GM19328 (cell line): ENCODE measurements around the gene CHSY1.

Experiments
- ATAC-seq: cut with Tn5 transposase; IDR thresholded peaks from one replicate; pipeline ENCODE4 v1.9.1; 2021; ENCODE audit warnings: mild to moderate bottlenecking, moderate library complexity; ENCODE audit not compliant: unreplicated experiment

CHSY1 gene

DNA sequence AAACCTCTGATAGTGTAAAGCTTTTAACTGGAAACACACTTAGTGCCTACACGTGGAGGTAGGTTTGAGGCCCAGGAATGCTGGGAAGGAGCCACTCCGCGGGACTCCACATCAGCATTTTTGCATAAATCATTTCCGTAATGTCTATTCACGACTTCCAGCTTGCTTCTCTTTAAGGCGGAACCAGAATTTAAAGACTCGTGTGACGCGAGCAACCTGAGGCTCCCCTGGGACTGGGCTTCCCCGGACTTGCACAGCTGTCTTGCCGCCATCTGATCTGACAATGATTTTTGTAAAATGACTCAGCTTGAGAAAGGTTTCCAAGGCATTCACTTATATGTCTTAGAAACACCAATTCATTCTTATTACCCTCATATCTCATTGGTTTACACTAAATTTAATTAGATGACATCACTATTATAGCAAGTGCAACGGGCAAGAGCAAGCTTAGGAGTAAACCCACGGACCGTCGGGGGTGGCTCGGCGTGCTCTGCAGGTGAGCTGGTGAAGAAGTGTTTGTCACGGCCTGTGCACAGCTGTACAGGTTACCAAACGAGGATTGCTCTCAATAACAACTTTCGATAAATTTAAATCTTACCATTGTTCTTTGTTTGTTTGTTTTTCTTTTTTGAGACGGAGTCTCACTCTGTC, 95.2 kb downstream of the CHSY1 start:
- peak; percentile 79 for ATAC-seq

DNA sequence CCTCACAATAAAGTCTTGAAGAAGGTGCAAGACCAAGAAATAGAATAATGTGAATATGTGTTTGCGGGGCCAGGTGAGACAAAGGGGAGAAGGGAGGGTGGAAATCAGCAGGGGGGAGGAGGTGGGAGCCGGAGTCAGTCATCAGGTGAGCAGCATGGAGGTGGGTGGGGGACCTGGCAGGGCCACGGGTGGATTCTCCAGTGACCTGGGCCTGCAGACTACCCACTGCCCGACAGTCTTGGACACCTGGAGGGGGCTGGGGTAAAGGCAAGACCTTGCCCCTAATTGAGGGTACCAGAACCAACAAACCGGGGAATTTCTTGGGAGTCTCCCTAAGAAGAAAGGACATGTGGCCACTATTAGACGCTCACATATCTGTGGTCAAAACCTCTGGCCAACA, 95.8 kb downstream of the CHSY1 start:
- no peak for ATAC-seq

DNA sequence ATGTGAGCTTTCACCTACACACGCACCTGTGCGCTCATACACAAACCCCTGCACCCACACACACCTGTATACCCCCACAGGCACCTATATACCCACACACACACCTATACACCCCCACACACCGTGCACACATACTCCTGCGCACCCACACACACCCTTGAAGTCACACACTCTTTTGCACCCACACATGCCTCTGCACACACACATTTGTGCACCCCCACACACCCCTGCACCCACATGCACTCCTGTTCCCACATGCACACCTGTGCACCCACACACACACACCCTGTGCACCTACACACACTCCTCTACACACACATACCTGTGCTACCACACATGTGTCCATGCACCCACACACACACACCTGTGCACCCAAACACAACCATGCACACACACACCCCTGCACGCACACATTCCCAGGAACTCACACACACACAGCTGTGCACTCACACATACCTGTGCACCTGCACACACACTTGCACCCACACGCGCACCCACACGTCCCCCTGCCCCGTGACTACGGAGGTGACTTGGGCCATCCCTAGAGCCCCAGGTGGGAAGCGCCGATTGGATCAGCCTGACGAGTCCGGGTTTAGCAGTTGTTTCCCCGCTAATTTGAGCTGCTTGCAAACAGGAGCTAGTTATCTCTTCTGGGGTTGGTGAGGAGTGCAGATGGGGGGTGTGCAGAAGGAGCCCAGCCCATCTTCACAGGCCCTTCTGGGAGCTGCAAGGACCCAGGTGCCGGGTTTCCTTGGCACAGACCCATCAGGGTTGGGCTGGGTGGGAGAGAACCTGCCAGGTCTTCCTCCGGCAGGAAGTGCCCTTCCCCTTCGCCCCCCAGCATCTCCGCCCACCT, 97.8 kb downstream of the CHSY1 start:
- ATAC-seq, result no peak

DNA sequence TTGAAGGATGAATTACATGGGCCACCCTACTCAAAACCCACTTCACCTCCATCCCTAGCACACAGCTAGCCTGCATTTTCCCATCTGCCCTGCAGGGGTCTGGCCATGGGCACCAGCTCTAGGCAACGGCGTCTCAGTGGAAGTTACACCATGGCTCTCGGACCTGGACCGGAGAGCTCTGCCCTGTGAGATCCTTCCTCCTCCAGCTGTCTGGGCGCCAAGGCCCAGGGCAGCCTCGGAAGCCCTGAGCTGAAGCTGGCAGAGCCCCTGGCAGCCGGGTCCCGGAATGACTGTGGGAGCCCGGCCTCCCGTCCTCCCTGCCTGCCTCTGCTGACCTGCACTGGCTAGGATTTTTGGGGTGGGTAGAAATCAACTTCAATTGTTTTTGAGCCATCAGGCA, 98.9 kb downstream of the CHSY1 start:
- ATAC-seq, result no peak

DNA sequence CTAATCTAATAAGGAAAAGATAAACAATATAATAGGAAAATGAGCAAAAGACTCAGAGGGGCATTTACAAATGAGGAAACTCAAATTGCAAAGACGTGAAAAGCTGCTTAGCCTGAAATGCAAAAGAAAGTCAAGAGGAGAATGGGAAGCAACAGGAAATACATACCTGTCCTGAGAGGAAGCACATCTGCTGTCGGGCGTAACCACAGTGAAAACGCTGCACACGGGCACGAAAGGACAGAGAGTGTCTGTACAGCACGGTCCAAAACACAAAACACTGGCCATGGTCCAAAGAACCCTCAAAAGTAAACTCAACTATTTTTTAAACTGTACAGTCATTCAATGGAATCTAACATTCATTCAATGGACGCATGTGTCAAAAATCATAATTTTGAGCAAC, 100.6 kb downstream of the CHSY1 start:
- ATAC-seq, result no peak

DNA sequence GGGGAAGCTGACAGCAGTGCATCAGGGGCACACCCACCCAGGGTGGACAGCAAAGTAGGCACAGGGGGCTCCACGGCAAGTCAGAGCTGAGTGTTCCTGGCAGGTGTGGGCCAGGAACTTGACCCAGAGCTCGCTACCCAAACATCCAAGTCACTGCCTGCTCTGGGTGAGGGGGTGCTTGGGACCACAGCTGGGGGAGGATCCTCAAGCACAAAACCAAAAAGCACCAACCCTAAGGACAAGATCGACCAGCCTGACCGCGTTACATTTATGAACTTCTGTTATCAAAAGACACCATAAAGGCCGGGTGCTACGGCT, 101.2 kb downstream of the CHSY1 start:
- no peak for ATAC-seq

DNA sequence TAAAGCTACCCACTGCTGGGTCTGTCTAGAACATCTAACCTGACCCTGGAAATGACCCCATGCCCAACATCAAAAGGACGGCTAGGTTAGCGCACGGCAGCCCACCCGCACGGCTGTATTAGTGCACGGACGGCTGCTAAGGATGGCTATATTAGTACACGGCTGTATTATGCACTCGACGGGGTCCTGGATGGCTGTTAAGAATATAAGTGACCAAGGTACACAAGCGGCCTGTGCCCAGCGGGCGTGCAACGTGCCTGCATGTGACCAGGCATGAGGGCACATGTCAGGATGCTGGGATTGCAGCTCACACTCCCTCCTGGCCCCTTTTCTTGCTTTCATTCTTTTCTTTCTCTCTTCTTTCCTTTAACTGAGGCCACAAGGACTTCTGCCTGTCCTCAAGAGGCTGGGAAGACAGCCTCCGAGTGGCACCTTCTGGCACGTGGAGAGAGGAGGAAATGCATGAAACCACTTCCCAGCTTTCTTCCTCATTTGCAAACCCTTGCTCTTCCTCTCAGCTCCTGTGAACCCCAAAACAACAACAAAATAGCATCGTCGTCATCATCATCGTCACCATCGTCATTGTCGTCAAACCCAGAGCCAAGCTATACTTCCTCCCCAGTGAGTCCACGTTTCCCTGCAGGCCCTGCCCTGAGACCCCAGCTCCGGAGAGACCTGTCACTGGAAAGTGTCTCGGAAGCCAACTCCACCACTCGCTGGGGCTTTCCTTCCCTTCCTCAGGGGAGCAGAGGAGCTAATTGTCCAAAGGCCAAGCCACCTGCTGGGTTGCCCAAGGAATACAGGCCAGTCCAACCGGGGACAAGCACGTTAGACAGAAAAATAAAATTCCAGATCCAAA, 101.8 kb downstream of the CHSY1 start:
- no peak for ATAC-seq

DNA sequence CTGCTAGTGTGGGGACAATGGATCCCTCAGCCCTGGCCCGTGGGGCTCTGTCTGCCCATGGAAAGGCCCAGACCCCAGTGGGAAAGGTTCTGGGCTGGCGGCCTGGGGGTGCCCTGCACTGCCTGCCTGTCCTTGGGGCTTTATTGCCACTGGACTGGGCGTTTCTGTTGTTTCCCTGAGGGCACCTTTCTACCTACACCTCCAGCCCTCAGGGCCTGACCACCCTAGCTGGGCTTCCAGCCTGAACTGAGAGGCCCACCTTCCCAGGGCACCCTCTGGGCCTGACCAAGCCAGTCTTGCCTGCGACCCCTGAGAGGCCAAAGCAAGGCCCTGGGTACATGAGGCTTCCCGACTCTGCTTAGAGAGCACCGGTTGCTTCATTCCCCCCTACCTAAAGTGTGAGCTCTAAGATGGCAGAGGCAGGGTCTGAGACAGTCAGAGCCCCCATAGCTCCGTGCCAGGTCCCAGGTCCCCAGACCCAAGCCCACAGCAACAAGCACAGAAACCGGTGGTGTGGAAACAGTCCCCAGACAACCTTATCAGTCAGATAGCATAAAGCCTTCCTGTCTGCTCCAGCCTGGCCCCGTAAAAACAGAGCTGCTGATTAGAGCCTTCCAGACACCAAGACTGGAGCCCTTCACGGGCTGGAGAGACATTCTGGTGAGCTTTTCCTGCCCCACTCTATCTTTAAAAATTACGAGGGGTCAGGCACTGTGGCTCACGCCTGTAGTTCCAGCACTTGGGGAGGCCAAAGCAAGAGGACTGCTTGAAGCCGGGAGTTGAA, 102.8 kb downstream of the CHSY1 start:
- no peak for ATAC-seq

DNA sequence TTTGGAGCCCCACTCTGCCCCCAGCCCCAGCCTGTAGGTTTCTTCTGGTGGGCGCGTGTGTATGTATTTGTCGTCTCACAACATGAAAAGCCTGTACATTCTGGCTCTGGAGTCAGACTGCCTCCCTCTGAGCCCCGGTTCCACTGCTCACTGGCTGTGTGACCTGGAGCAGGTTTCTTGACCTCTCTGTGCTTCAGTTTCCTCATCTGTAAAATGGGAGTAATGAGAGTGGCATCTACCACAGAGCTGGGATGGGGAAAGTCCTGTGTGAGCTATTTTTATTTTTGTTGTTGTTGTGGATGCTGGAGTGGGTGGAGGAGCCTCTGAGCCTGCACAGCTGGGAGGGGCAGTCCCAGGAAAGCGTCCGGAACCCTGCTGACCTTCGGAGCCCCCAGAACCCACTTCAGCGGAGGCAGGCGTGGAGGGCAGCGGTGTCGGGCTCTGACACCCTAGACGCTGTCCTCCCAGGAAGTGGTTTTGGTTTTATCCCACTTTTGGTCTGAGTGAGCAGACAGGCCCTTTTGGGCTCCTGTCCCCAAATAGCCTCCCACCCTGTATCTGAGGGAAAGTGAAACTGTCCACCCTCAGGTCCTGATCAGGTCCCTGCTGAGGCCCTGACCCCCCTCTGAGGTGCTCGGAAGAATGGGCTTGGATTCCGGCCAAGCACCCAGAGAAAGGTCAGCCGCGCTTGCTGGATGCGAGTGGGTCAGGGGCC, 103.5 kb downstream of the CHSY1 start:
- no peak for ATAC-seq

DNA sequence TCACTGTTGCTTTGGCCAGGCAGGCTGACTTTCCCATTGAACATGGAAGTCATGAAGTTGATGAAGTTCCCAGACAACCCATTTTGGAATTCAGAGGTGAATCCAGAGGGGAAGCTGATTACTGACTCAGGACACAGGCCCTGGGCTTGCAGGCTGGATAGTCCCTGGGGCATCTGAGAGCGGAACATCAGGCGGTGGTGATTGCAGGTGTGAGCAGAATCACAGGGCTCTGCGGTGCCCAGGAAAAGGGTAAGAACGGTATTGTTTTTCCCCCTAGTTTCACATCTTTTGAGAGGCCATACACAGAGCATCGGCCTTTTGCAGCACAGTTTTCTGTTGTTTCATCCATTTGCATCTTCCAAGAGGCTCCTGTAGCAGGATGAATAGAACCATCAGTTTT, 104.7 kb downstream of the CHSY1 start:
- no peak for ATAC-seq

DNA sequence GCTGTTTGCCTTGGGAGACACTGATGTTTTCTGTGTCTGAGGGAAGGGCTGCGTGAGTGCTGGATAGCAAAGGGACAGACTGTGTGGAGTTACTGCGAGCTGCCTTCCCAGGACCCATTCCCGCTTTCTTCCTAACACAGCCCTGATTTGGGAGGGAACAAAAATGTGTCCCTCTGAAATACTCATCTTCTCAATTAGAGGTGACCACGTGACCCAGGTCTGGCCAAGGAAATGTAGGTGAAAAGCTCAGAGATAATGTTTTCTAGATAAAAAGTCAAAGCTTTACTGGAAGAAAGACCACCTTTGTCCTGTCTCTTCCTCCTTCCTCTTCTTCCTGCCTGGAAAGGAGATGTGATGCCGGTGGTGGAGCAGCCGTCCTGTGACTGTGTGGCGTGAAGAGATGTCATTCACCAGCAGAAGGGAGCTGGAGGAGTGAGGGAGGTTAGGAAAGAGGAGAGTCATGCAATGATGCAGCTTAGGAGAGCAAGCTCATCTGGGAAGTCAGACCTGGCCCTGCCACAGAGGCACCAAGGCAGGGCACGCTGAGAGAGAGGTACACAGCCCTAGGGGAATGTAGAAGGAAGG, 105.6 kb downstream of the CHSY1 start:
- no peak for ATAC-seq

DNA sequence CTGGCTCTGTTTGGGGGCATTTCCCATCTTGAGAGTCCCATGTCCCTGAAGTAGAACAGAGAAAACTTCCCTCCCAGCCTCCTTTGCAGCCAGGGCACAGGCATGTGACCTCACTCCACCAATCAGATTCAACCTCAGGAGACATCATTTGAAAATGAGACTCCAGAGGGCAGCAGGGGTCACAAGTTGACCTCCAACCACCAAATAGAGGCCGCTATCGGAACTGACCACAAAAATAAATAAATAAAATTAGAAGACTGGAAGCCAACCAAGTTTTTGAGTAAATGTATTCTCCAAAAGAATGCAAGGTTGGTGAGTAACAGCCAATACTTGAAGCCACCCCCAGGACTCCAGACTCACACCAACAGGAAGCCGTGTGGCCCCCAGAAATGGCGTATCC, 106.5 kb downstream of the CHSY1 start:
- ATAC-seq, result no peak

DNA sequence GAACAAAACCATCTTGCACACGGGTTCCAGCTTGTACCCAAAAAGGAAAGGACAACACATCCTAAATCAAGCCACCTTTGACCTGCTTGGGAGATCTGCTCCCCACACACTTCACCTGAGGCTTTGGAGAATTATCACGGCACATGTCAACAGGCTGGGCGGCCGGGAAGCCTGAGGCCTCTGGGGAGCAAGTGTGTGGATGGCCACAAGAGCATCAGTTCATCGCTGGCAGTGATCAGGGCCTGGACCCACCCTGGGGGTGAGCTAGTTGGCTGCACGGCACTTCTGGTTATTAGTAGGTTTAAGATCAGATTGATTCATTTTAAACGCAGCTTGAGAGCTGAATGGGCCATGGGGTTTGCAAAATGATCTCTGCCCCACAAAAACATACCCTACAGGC, 108.5 kb downstream of the CHSY1 start:
- no peak for ATAC-seq

DNA sequence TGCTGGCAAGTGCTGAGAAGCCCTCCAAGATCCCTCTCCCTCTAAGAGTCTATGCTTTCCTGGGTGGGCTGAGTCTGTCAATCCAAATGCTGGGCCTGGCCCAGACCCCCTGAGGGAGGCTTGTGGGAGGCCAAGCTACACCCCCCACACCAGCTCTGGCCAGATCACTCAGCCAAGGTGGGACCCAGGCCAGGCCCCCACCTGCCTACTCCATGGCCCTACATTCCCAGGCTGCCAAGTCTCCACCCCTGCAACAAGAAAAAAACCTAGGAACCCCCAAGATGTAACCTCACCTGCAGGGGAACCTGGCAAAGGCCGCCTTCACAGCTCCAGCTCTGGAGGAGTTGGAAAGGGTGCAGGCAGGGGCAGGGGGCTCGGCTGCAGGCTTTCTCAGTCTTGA, 109.1 kb downstream of the CHSY1 start:
- ATAC-seq, result no peak

DNA sequence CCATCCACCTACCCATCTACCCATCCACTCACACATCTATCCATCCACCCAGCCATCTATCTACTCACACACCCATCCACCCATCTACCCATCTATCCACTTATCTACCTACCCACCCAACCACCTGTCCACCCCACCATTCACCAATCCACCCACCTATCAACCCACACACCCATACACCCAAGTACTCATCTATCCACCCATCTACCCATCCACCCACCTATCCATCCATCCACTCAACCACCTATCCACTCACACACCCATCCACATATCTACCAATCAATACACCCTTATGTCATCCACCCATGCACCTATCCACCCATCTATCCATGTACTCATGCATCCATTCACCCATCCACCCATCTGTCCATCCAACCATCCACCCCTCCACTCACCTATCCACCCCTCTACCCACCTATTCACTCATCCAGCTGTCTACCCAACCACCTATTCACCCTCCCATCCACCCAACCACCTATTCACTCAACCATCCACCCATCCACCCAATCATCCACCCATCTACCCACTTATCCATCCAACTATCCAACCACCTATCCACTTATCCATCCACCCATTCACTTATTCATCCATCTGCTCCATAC, 109.8 kb downstream of the CHSY1 start:
- no peak for ATAC-seq

DNA sequence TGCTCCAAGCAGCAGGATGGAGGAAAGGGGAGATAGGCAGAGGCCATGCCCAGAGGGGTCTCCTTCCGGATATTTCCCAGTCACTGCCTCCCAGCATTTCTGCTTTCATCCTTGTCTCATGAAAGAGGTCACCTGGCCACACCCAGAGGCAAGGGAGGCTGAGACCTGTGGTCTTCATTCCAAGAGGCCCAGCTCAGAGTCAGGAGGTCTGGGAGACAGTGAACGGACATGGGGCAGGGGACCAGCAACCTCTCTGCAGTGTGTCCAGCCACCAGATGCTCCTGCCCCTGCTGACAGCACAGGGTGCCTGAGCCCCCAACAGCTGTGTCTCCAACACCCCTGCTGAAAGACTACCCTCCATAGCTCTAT, 111.2 kb downstream of the CHSY1 start:
- no peak for ATAC-seq

DNA sequence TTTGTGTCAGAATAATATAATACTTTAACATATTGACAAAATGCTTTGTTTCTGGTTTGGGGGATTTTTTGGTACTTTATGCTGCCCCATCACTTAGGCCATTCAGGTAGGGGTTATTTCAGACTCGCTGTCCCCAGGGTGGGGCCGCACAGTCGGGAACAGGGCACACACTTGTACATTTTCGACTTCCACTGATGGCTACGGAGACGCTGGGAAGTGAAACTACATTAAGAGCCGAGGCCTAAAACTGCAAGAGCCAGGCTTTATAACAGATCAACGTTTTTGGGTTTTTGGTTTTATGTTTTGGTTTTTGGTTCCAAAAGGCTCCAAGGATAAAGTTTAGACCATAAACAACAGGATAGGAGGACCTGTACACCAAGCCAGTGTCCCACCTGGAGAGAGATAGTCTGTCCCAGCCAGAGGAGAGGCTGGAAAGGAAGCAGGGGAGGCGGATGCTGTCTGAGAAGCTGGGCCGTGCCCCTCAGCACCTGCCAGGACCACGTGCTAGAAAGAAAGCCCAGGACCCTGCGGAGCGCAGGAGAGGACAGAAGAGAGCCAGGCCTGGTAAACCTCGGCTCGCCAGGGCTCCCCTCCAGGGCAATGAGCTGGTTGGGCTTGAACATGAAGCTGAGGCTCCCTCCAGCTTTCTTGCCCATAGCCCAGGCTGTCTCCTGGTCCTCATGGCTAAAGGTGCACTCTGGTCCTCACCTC, 111.7 kb downstream of the CHSY1 start:
- no peak for ATAC-seq

DNA sequence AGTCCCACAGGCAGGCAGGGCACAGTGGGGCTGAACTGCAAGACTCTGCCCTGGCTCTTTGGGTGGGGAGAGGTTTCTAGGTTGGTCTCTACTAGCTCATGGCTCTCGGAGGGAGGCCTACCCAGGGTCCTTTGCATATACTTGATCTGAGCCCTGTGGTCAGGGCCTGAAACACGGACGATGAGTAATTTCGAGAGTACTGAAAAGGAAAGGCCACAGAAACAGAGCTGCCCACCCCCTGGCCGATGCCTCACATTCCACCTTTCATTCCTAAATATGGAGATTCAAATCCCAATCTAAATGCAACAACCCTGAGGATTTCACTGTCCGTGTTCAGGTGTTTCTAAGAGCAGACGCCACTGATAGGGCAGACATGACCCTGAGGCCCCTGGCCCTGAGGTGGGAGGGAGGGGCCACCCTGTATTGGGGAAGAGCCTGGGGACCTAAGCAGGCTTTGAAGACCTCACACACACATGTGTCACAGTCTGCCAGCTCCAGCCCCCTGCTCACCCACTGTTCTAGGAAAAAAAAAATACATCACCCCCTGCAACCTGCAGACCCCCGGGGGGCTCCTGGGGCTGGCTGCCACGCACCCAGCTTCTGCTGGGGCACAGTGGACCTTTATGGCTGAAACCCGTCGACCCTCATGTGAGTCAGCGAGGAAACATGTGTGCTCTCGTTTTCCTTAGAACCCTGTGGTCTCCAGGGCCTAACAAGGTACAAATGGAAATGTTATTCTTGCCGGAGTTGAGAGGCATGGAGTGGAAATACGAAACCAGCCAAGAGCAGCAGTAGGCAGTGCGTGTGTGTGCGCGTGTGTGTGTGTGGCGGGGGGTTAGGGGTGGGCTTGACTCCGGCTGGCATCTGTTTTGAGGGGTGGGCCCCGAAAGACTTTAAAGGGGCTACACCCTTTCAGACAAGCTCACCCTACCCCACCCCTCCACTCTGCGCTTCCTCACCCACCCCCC, 112.7 kb downstream of the CHSY1 start:
- peak; percentile 49 for ATAC-seq
